Adrenal gland (tissue), 12 donors: ENCODE measurements around the gene TNS3. TPM values are rescaled to one million over a fixed set of nuclear protein-coding genes. Genes with fewer than 3 reads are reported as not detected.

ENCODE experiments used
- DNase-seq, 7 donors: peaks; one replicate each; pipeline ENCODE4 v3.0.0-alpha.2; 2019 to 2020
- H3K27ac ChIP-seq, 5 donors: fragments of 200-600 bp; sonication (generic) in 4 of 5; 1 replicate in 3 of 5; 2 replicates in 2 of 5; pipeline versions ENCODE4 v1.5.1 to v1.8.0; 2016 to 2020; ENCODE audit warnings: mild to moderate bottlenecking in 1 of 5
- H3K27me3 ChIP-seq: fragments of 200-600 bp; 2 replicates; pipeline ENCODE4 v1.8.0; 2021
- H3K36me3 ChIP-seq, 2 donors: fragments of 200-600 bp; replicated peaks in 1 of 2; 1 replicate in 1 of 2; 2 replicates in 1 of 2; pipeline versions ENCODE4 v1.5.1 to v1.8.0; 2018 to 2022
- H3K4me1 ChIP-seq, 2 donors: fragments of 200-600 bp; replicated peaks in 1 of 2; 1 replicate in 1 of 2; 2 replicates in 1 of 2; pipeline versions ENCODE4 v1.5.1 to v1.8.0; 2018 to 2021
- H3K4me3 ChIP-seq, 4 donors: fragments of 200-600 bp; sonication (generic) in 3 of 4; one replicate each; pipeline ENCODE4 v1.5.1; 2016 to 2018
- H3K9me3 ChIP-seq, 3 donors: fragments of 200-600 bp; sonication (generic) in 1 of 3; replicated peaks in 1 of 3; 1 replicate in 2 of 3; 2 replicates in 1 of 3; pipeline versions ENCODE4 v1.5.1 to v1.8.0; 2016 to 2021
- CTCF ChIP-seq, 6 experiments: fragments of 450-650 bp in 4 of 6; fragments of 200-600 bp in 2 of 6; sonication (generic) in 1 of 6; IDR thresholded peaks; 1 replicate in 5 of 6; 2 replicates in 1 of 6; pipeline versions ENCODE4 v1.5.1 to v1.8.0; 2016 to 2021; ENCODE audit warnings: antibody characterized with exemption in 6 of 6, mild to moderate bottlenecking in 2 of 6, moderate library complexity in 1 of 6
- POLR2A ChIP-seq, 2 donors: fragments of 450-650 bp; IDR thresholded peaks; one replicate each; pipeline ENCODE4 v1.6.1; 2017; ENCODE audit warnings: antibody characterized with exemption in 2 of 2, mild to moderate bottlenecking in 2 of 2, moderate library complexity in 1 of 2
- WGBS, 4 donors: extraction: QIAGEN DNeasy Blood & Tissue Kit in 2 of 4; methylation state at CpG; one replicate each; pipeline versions ENCODE4 v1.1.5 to v1.1.7; 2013 to 2017; 5-methylcytosine and 5-hydroxymethylcytosine counted together
- intact Hi-C, 2 donors: fragments of 100-400 bp; cut with DNase I; formaldehyde crosslinking; loops; one replicate each; pipeline versions ENCODE4 v1.14.1 to v1.15.0; 2022 to 2023
- polyA plus RNA-seq, 3 donors: library from polyadenylated mRNA; stranded (reverse); fragments of 200-250 nt in 2 of 3; fragments of 350-450 nt in 1 of 3; fragmentation: Illumina TruSeq in 1 of 3; extraction: RNeasy Lipid Tissue Mini Kit (QIAGEN cat#74804) in 1 of 3; gene quantifications; one replicate each; pipeline ENCODE4 v1.2.3, GENCODE V29; 2013 to 2014
- total RNA-seq, 9 donors: library from RNA; depleted of rRNA in 4 of 9; stranded (reverse); fragments of >200 nt in 4 of 9; fragments of 120-200 nt in 1 of 9; fragmentation: NEBNext Ultra II Directional in 1 of 9; extraction: Animal tissue kit (Norgen Biotek cat#: 25700) in 1 of 9; gene quantifications; one replicate each; pipeline versions ENCODE4 v1.1.0 to v1.2.4, GENCODE V29; 2013 to 2023
- donor health status: healthy with polysubstance abuse.
- donor health status: Bipolar disorder and iron deficiency.
- donor health status: DM: yes; HTN: yes; CAD: no.
- donor health status: DM: no; HTN: no; CAD: no.
- donor health status: DM: no; HTN: no; CAD: no.
- donor health status: DM: yes; HTN: yes; CAD: no.

The TNS3 gene
- total and polyA plus RNA-seq, 12 donors, result 21.0 to 188 (median 99.8) TPM

- Histone ChIP-seq H3K9me3 (no peaks in the 10 kb centered on the region), H3K27ac (no peak overlapping the region), H3K4me3 (no peak overlapping the region), H3K36me3 (no peaks in the 10 kb centered on the region), H3K27me3 (no peaks in the 10 kb centered on the region), H3K4me1 (peaks cover 11 to 18% of the 10 kb centered on the region in 2 donors)
- TF ChIP-seq POLR2A (IDR thresholded peaks at IDR 0.05) (no peak), CTCF (IDR thresholded peaks at IDR 0.05) (no peak)
- DNase-seq, result no peak
- 93 to 97% (median 95%) methylated on average over 5 of the region's 5 CpGs for WGBS, 4 donors
- intact Hi-C loops, result loop anchor here in 1 of 2 donors (10.0 kb wide), 1 partner anchor 1338 kb away; no protein-coding TSS in a partner anchor
Observed at GRCh38 chr7:47252675-47253074, 329.2 kb downstream of the TNS3 start.

- Histone ChIP-seq H3K27ac (no peak overlapping the region), H3K36me3 (no peaks in the 10 kb centered on the region), H3K9me3 (no peaks in the 10 kb centered on the region), H3K27me3 (no peaks in the 10 kb centered on the region), H3K4me3 (no peak overlapping the region), H3K4me1 (peaks cover 10 to 11% of the 10 kb centered on the region in 2 donors)
- DNase-seq, result no peak
- intact Hi-C loops, result no loop called here
- TF ChIP-seq CTCF (IDR thresholded peaks at IDR 0.05) (no peak), POLR2A (IDR thresholded peaks at IDR 0.05) (no peak)
- 65 to 89% (median 84%) methylated on average over 2 of the region's 2 CpGs for WGBS, 4 donors
Observed at GRCh38 chr7:47249361-47249760, 332.6 kb downstream of the TNS3 start.

- 62 to 82% (median 77%) methylated on average over 3 of the region's 3 CpGs for WGBS, 4 donors
- TF ChIP-seq CTCF (IDR thresholded peaks at IDR 0.05) (no peak), POLR2A (IDR thresholded peaks at IDR 0.05) (no peak)
- intact Hi-C loops, result no loop called here
Observed at GRCh38 chr7:47248797-47249196, 333.1 kb downstream of the TNS3 start.

GRCh38 chr7:47247132-47247531 is 334.8 kb downstream of the TNS3 start:
- intact Hi-C loops, result no loop called here
- Histone ChIP-seq H3K9me3 (no peaks in the 10 kb centered on the region), H3K36me3 (no peaks in the 10 kb centered on the region), H3K4me3 (no peak overlapping the region), H3K27ac (no peak overlapping the region), H3K4me1 (no peaks in the 10 kb centered on the region), H3K27me3 (no peaks in the 10 kb centered on the region)
- no peak for DNase-seq
- TF ChIP-seq CTCF (IDR thresholded peaks at IDR 0.05), result no peak
- no peak for TF ChIP-seq POLR2A (IDR thresholded peaks at IDR 0.05)
- 60 to 73% (median 70%) methylated on average over 5 of the region's 5 CpGs for WGBS, 4 donors

More at GRCh38 chr7:47248797-47249196, 333.1 kb downstream of the TNS3 start:
- H3K4me1 ChIP-seq, result peaks cover 6% of the 10 kb centered on the region in 2 donors
- H3K36me3 ChIP-seq, result no peaks in the 10 kb centered on the region
- H3K9me3 ChIP-seq, result no peaks in the 10 kb centered on the region
- no peaks in the 10 kb centered on the region for H3K27me3 ChIP-seq
- DNase-seq, result no peak
- no peak overlapping the region for H3K4me3 ChIP-seq
- H3K27ac ChIP-seq, result no peak overlapping the region
